GM19463 (cell line): ENCODE results near the gene SIK3.
"Not testable (repeated sequence)": the region's sequence is repeated elsewhere in the genome, so short reads cannot be mapped to it uniquely, and the experiment has no call there.

ENCODE experiments used
- ATAC-seq: cut with Tn5 transposase; IDR thresholded peaks from one replicate; pipeline ENCODE4 v1.9.1; 2021; ENCODE audit warnings: mild to moderate bottlenecking, moderate library complexity; ENCODE audit not compliant: unreplicated experiment

The SIK3 gene

DNA sequence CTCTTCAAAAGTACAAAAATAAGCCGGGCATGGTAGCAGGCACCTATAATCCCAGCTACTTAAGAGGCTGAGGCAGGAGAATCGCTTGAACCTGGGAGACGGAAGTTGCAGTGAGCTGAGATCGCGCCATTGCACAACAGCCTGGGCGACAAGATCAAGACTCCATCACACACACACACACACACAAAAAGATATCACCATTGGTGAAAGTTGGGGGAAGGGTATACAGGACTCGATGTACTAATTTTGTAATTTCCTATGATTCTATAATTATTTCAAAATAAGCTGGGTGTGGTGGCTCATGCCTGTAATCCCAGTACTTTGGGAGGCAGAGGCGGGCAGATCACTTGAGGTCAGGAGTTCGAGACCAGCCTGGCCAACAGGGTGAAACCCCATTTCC lies 48.1 kb downstream of the SIK3 start:
- ATAC-seq: not testable (repeated sequence)

DNA sequence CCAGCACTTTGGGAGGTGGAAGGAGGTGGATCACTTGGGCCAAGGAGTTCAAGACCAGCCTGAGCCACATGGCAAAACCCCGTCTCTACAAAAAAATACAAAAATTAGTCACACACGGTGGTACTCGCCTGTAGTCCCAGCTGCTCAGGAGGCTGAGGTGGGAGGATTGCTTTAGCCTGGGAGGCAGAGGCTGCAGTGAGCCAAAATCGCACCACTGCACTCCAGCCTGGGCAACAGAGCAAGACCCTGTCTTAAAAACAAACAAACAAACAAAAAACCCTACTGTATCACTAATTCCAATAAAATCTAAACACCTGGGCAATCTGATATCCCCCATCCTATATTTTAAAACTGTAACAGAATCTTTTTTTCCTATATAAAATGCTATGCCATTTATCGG lies 51.6 kb downstream of the SIK3 start:
- ATAC-seq: not testable (repeated sequence)

DNA sequence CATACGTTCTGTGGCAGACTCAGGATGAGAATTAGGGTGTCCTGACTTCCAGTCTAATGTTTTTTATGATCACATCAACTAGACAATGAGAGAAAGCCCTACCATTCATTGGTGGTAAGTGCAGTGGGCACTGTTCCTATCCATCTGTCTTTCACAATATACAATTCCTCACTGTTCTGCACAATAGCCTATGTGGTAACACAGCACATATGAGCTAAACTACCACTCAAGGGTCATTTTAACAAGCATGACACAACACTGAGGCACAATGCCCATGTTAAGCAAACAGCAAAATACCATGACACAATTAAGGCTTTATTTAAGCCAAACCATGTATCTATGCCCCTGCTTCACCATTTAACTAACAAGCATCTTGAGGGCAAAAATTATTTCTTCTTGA lies 52.3 kb downstream of the SIK3 start:
- no peak for ATAC-seq

DNA sequence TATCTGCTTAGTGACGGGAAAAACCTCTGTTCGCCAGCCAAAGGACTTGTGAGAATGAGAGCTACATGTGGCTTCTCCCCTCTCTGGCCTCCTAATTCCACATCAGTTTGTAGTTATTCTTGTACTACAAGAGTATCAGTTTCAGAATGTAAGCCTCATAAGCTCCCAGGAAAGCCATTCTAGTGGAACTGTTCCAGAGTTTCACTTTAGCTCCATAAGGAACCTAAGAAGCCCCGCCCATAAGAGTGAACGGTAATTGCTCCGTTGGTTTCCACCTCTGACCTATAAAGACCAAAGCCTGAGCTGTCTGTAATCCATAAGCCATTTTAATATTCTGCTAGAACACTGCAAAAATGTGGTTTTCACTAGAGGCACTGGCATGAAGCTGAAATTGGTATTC lies 53.0 kb downstream of the SIK3 start:
- no peak for ATAC-seq

DNA sequence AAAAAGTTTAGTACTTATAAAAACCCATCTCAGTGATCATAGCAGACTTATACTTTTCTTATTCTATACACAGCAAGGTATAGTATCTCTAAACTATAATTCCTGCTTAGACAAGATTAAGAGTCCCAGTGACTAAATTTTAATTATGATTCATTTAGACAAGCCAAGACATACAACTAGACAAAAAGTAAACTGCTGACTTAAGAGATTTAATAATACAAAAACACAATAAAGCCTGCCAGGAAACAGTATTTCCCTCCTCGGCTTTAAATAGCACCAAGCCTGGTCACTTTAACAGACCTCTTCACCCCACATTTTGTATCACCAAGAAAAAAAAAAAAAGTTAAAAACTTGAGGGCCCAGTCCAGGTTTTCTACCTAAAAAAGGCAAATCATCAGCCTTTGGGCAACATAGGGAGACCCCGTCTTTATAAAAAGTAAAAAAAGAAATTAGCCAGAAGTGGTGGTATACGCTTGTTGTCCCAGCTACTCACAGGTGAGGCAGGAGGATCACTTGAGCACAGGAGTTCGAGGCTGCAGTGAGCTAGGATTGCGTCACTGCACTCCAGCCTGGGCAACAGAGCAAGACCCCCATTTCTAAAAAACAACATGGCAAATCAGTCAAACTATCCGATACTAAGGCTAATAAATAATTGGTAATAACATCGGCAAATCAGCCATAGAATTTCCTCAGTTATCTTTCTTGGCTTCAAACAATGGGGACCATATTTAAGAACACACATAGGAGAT lies 53.8 kb downstream of the SIK3 start:
- no peak for ATAC-seq

DNA sequence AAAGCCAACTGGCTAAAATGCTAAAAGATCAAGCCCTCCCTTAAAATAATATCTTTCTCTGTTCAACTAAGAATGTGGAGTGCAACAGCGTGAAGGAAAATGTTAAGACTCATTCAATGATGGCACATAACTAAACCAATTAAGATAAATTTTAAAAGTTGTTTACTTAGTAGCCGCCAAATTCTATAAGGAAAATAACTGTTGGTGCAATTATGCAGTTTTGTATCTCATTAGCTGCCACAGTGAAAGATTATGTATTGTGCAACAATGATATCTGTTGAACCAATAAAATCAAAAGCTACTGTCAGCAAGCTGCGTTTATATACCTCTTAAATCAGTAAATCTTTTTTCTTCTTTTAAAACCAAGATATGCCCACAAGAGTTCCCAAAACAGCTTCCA lies 55.5 kb downstream of the SIK3 start:
- no peak for ATAC-seq

DNA sequence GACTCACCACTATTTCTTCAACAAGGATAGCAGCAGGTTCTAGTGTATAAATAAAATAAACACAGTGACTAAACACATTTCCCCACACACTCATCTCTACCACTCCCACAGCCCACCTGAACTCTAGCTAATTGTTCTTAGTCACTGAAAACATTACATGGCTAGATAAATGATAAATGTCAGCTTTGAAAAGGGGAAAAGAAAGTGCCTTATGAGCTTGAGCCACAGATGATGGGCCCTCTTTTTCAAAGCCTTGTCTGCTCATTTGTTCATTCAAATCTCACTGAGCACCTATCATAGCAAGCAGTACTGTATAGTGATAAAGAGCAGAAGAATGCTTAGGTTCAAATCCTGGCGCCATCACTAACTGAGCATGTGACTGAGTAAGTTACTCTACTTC lies 58.3 kb downstream of the SIK3 start:
- no peak for ATAC-seq

DNA sequence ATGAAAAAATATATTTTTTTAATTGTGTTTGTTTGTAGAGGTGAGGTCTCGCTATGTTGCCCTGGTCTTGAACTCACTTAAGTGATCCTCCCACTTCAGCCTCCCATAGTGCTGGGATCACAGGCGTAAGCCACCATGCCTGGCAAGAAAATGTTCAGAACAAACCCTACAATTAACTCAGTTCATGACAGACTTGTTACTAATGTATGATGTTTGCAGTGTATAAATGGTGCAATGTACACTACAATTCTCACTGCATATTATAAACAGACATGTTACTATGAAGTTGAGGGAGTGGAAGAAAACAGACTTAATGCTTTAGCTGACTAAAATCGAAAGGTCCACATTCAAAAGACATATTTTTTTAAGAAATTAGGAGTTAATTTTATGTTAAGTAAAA lies 59.0 kb downstream of the SIK3 start:
- ATAC-seq: no peak

DNA sequence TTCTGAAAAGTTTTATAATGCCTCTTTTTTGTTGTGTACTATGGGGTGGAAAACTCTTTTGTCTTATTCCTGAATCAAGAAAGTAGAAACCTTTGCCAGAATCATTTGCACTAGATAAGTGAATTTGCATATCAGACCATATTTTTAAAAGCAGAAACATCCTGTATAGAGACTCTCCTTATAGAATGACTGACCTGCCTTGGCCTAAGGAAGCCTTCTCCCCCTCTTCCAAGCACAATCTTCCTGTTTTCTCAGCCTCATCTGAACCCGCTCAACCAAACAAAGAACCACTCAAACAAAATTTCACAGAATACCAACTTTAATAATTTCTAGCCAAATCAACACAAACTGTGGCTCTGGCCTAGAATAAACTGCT lies 60.3 kb downstream of the SIK3 start:
- no peak for ATAC-seq

DNA sequence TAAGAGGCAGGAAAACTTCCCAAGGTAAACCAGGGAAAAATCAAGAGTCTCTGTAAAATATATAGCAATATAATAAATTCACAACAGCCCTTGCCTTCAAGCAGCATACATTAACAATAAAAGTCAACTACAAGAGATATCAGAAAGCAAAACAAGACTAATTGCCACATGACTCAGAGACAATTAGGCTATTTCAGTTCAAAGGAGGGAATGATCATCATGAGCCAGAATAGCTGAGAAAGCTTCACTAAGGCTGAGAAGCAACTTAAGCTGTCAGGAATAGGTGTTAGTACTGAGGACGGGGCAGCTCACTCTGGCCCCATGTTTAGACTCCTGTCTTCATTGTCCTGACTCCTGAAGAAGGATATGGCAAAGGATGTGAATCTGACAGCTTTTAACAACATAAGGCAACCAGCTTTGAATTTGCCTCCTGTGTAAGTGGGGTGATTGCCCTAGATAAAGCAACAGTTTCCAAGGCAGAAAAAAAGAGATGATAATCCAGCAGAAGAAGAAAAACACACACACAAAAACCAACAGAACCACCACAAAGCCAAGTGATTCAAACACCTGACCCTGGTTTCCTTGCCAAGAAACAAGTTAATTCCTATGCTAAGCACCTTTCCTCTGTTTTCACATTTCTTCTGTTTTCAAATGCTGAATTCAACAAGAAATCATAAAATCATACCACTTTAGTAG lies 60.8 kb downstream of the SIK3 start:
- ATAC-seq: no peak

DNA sequence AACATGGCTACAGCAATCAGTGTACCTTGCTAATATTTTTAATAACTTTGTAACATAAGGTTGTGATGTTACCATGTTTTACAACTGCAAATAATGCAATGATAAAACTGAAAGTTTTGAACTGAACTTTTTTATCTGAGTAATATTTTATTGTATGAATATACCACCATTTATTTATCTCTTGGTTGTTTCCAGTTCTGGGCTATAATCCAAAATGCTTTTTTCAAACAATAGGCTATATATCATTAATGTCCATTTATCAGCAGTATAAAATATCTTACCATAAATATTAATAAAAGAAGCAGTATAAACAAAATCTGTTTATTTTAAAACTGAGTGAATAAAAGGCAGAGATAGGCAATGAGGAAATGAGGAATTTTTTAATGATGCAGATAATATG lies 63.3 kb downstream of the SIK3 start:
- no peak for ATAC-seq

DNA sequence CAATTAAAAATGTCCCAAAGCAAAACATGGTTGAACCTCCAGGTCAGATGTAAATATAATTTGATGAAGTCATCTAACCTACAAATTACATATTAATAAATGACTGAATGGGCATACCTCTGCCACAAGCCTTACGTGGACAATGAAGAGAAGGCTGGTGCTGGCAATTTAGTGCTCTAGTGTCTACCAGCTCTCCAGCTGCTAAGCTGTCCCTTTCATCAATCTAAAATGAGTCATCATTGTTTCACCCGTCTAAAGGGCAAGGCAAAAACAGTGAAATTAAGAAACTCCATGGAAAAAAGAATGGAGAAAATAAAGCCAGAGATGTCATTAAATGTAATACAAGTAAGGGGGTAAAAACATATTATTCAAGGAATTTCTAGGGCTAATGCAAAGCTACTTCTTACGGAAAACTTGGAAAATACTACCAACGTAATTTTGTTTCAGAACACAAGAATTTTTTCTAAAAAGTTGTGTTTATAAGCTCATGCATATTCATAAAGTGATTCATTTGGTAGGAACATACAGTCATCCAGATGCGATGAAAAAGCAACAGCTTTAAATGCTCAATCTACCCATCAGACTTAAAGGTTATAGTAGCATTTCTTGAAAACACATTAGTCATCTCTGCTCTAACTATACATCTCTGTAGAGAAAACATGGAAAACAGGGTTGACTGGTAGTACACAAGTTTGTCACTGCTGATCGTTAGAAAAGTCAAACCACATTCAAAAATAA lies 71.5 kb downstream of the SIK3 start:
- no peak for ATAC-seq

DNA sequence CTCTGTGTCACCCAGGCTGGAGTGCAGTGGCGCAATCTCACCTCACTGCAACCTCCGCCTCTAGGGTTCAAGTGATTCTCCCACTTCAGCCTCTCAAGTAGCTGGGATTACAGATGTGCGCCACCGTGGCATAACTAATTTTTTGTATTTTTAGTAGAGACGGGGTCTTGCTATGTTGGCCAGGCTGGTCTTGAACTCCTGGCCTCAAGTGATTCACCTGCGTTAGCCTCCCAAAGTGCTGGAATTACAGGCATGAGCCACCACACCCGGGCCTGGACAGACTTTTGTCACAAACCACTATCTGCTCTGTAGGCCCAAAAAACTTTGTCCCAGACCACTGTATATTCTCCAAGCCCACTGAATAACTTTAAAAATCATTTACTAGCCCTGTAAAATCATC lies 74.5 kb downstream of the SIK3 start:
- not testable (repeated sequence) for ATAC-seq

DNA sequence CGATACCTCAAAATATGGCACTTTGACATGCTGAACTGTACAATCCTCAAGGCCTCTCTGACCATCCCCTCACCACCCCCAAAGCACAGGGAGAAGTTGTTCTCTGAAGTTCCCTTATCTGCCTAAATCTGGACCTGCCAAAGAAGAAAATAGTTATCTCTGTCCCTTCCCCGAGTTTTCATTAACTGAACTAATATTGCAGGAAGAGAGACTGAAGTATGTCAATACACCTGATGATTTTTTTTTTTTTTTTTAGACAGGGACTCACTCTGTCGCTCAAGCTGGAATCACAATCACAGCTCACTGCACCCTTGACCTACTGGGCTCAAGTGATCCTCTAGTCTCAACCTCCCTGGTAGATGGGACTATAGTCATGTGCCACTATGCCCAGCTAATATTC lies 75.0 kb downstream of the SIK3 start:
- no peak for ATAC-seq

DNA sequence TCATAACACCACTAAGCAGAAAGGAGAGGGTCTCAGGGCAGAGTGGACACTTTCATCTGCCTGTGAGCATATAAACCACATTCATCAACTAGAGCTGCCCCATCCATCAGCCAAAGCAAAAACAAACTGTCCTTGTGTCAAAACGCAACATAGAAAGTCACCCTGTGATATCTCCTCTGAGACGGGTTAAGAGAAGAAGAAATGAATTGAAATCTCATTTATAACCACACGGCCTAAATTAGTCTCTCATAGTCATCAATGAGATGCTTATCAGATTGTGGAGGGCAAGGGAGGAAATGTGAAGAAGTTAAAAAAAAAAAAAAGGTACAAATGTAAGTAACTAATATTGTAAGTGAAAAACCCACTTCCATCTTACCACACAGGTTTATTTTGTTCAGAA lies 75.7 kb downstream of the SIK3 start:
- no peak for ATAC-seq

DNA sequence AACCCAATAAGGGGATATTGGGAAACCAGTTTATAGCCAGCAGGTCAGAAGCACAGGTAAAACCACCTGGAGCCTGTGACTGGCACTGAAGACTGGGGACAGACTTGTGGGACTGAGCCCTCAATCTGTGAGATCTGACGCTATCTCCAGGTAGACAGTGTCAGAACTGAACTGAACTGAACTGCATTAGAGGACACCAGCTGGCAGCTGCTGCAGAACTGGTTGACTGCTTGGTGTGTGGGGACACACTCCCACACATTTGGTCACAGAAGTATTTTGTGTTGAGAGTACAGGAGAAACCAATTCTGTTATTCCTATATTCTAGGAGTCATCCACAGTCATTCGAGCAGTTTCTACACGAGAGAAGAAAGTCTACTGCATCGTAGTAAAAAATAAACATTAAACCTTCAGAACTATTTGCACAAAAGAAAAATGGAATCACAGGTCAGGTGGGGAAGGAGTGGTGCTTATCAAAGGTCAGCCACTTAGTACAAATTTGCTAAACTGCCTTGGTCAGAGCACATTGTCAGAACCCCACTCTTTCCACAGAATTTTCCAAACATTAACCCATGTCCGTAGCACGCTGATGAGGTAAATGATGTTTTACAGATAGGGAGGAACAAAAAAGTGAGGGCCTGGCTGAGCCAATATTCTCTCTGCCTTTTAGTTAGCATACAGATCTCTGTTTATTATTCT lies 77.2 kb downstream of the SIK3 start:
- no peak for ATAC-seq

DNA sequence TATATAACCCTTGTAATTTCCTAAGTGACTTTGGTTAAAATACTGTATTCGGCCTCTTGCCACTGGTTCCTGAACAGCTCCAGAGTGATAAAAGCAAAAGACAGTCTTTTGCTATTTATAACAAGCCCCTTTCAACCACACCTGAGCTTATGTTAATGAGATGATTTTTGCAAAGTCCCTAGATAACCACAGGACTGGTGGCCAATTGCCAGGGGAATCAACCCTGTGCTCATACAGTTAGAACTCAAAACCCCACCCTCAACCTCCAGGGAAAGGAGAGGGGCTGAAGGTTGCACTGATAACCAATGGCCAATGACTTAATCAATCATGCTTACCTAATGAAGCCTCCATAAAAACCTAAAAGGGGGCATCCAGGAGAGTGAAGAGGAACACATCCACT lies 77.9 kb downstream of the SIK3 start:
- no peak for ATAC-seq

DNA sequence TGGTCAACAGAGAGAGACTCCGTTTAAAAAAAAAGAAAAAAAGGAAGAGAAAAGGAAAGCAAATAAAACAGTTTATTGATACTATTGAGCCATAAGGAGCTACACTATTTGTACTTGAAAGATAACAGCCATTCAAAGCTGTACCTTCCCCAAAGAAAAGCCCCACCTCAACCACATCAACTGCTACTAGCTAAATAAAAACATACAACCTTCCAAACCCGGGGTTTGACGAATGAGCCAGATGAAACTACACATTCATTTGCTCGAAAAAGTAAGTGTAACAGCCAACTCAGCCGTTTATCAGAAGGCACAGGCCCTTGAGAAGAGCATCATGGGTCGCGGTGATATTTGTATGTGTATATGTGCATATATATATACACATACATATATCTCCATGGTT lies 78.4 kb downstream of the SIK3 start:
- ATAC-seq: no peak

DNA sequence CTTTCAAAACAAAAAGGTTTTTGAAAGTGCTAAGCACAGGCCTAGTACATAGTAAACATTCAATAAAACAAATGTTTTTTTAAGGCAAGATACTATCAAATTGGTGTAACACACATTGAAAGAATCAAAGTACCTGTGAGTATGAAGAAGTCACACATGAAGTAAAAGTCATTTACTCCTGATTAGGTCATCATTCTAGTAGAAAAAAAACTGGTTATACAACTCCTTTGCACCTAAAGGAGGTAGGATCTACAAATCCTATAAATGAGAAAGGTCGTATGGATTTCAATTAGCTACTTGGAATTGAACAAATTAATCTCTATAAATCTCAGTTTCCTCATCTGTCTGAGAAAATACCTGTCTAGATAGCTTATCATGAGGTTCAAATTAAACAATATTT lies 80.8 kb downstream of the SIK3 start:
- ATAC-seq: no peak

DNA sequence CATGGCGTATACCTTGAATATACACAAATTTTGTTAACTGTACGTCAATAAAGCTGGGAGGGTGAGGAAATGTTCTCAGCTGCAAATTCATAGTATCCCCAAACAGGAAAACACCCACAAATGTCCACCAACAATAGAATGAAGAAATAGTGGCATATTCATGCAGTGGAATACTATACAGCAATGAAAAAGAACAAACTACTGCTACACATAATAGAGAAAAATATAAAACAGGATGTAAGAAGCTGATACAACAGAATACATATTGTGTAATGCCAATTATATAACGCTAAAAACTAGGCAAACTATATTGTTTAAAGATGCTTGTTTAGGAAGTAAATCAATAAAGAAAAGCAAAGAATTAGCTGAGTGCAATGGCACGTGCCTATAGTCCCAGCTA lies 81.5 kb downstream of the SIK3 start:
- no peak for ATAC-seq

DNA sequence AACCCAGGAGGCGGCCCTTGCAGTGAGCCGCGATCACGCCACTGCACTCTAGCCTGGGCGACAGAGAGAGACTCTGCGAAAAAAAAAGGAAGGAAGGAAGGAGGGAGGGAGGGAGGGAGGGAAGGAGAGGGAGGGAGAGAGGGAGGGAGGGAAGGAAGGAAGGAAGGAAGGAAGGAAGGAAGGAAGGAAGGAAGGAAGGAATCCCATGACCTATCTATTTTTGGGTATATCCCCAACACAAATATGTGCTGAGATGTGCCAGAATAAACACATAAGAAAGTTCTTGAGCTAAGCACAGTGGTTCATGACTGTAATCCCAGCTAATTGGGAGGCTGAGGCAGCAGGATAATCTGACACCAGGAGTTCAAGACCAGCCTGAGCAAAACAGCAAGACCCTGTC lies 82.0 kb downstream of the SIK3 start:
- ATAC-seq: no peak

DNA sequence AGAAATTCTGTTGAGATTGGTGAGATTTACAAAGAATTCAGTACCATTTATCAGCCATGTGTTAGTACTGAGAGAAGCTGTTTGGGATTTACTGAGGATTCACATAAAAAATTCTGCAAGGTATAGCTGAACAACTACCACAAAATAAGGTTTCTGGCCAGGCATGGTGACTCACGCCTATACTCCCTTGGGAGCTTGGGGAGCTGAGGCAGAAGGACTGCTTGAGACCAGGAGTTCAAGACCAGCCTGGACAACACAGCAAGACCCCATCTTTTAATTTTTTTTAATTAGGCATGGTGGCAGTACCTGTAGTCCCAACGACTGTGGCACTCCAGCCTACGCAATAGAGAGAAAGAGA lies 86.7 kb downstream of the SIK3 start:
- ATAC-seq: no peak
